Neuron (in vitro differentiated cells): ENCODE results near the gene CRYM.
A peak's percentile ranks its signal among the peaks of the same experiment; 100 is the strongest.
"Not testable (repeated sequence)": the region's sequence is repeated elsewhere in the genome, so short reads cannot be mapped to it uniquely, and the experiment has no call there.

ENCODE experiments used
- H2AFZ ChIP-seq: one replicate; pipeline ENCODE4 v1.6.1; 2013; ENCODE audit warnings: low read depth, mild to moderate bottlenecking, inconsistent platforms, low read length, moderate library complexity
- H3K27me3 ChIP-seq: one replicate; pipeline ENCODE4 v1.6.1; 2013; ENCODE audit warnings: low read length; ENCODE audit not compliant: insufficient read depth
- H3K36me3 ChIP-seq: one replicate; pipeline ENCODE4 v1.6.1; 2013; ENCODE audit warnings: low read length; ENCODE audit not compliant: insufficient read depth
- H3K4me1 ChIP-seq: one replicate; pipeline ENCODE4 v1.6.1; 2013; ENCODE audit warnings: low read length; ENCODE audit not compliant: insufficient read depth
- H3K4me3 ChIP-seq: 2 replicates; pipeline ENCODE4 v1.5.1; 2013; ENCODE audit warnings: mild to moderate bottlenecking, low read length, moderate library complexity
- H3K9me3 ChIP-seq: one replicate; pipeline ENCODE4 v1.6.1; 2013; ENCODE audit warnings: low read length

The CRYM gene

GRCh38 chr16:21274172-21274726 is 3.8 kb downstream of the CRYM start:
- H3K4me3 ChIP-seq, result no peak overlapping the region
- peaks cover 2% of the 10 kb centered on the region for H3K4me1 ChIP-seq
- H3K9me3 ChIP-seq, result no peaks in the 10 kb centered on the region
- peaks cover 28% of the 10 kb centered on the region for H3K27me3 ChIP-seq
- no peaks in the 10 kb centered on the region for H3K36me3 ChIP-seq
- no peak overlapping the region for H2AFZ ChIP-seq

GRCh38 chr16:21272763-21273162 is 5.3 kb downstream of the CRYM start:
- H3K27me3 ChIP-seq, result peaks cover 13% of the 10 kb centered on the region
- not testable (repeated sequence) for H3K4me1 ChIP-seq, H3K36me3 ChIP-seq, H3K4me3 ChIP-seq, H2AFZ ChIP-seq, H3K9me3 ChIP-seq

GRCh38 chr16:21272253-21272652 is 5.8 kb downstream of the CRYM start:
- no peak overlapping the region for H2AFZ ChIP-seq
- H3K4me3 ChIP-seq, result no peak overlapping the region
- H3K4me1 ChIP-seq, result no peaks in the 10 kb centered on the region
- H3K27me3 ChIP-seq, result peaks cover 11% of the 10 kb centered on the region
- no peaks in the 10 kb centered on the region for H3K36me3 ChIP-seq
- H3K9me3 ChIP-seq, result no peaks in the 10 kb centered on the region

GRCh38 chr16:21268236-21268635 is 9.9 kb downstream of the CRYM start:
- no peaks in the 10 kb centered on the region for H3K36me3 ChIP-seq
- H3K4me1 ChIP-seq, result peaks cover 11% of the 10 kb centered on the region
- no peaks in the 10 kb centered on the region for H3K9me3 ChIP-seq
- no peak overlapping the region for H3K4me3 ChIP-seq
- H3K27me3 ChIP-seq, result no peaks in the 10 kb centered on the region
- H2AFZ ChIP-seq, result no peak overlapping the region

- H3K4me1 ChIP-seq, result peaks cover 11% of the 10 kb centered on the region
- no peak overlapping the region for H3K4me3 ChIP-seq
- no peaks in the 10 kb centered on the region for H3K9me3 ChIP-seq
- H3K36me3 ChIP-seq, result no peaks in the 10 kb centered on the region
- H3K27me3 ChIP-seq, result no peaks in the 10 kb centered on the region
- no peak overlapping the region for H2AFZ ChIP-seq
Measured at GRCh38 chr16:21267298-21267697, 10.8 kb downstream of the CRYM start.

- Histone ChIP-seq H3K4me3 (no peak overlapping the region), H3K9me3 (no peaks in the 10 kb centered on the region), H2AFZ (no peak overlapping the region), H3K36me3 (no peaks in the 10 kb centered on the region), H3K4me1 (peaks cover 11% of the 10 kb centered on the region), H3K27me3 (no peaks in the 10 kb centered on the region)
Measured at GRCh38 chr16:21265104-21265837, 12.8 kb downstream of the CRYM start.

- Histone ChIP-seq H3K9me3 (no peaks in the 10 kb centered on the region), H3K36me3 (no peaks in the 10 kb centered on the region), H3K4me1 (peaks cover 11% of the 10 kb centered on the region), H3K4me3 (no peak overlapping the region), H2AFZ (peak overlapping the region; percentile 81), H3K27me3 (no peaks in the 10 kb centered on the region)
Measured at GRCh38 chr16:21264571-21265036, 13.5 kb downstream of the CRYM start.

GRCh38 chr16:21263640-21264570 is 14.2 kb downstream of the CRYM start:
- Histone ChIP-seq H3K36me3 (no peaks in the 10 kb centered on the region), H3K9me3 (no peaks in the 10 kb centered on the region), H3K27me3 (no peaks in the 10 kb centered on the region), H3K4me1 (peaks cover 11% of the 10 kb centered on the region), H3K4me3 (peak overlapping the region; percentile 3), H2AFZ (peak overlapping the region; percentile 81)

- H2AFZ ChIP-seq, result peak overlapping the region; percentile 81
- H3K9me3 ChIP-seq, result no peaks in the 10 kb centered on the region
- no peaks in the 10 kb centered on the region for H3K27me3 ChIP-seq
- H3K4me1 ChIP-seq, result peaks cover 11% of the 10 kb centered on the region
- no peaks in the 10 kb centered on the region for H3K36me3 ChIP-seq
- no peak overlapping the region for H3K4me3 ChIP-seq
Measured at GRCh38 chr16:21262779-21263639, 15.1 kb downstream of the CRYM start.

GRCh38 chr16:21260870-21261791 is 17.0 kb downstream of the CRYM start:
- Histone ChIP-seq H3K4me1 (peaks cover 11% of the 10 kb centered on the region), H2AFZ (no peak overlapping the region), H3K9me3 (no peaks in the 10 kb centered on the region), H3K4me3 (no peak overlapping the region), H3K36me3 (no peaks in the 10 kb centered on the region), H3K27me3 (no peaks in the 10 kb centered on the region)

- Histone ChIP-seq H3K36me3 (no peaks in the 10 kb centered on the region), H3K4me3 (no peak overlapping the region), H3K4me1 (no peaks in the 10 kb centered on the region), H2AFZ (no peak overlapping the region), H3K9me3 (no peaks in the 10 kb centered on the region), H3K27me3 (no peaks in the 10 kb centered on the region)
Measured at GRCh38 chr16:21257284-21257683, 20.8 kb downstream of the CRYM start.

- H3K4me1 ChIP-seq, result no peaks in the 10 kb centered on the region
- no peaks in the 10 kb centered on the region for H3K27me3 ChIP-seq
- H2AFZ ChIP-seq, result no peak overlapping the region
- no peak overlapping the region for H3K4me3 ChIP-seq
- no peaks in the 10 kb centered on the region for H3K36me3 ChIP-seq
- H3K9me3 ChIP-seq, result no peaks in the 10 kb centered on the region
Measured at GRCh38 chr16:21256636-21257035, 21.5 kb downstream of the CRYM start.
